Sigmoid colon (tissue), 4 donors: ENCODE data around the gene BTNL2.

Experiments
- EP300 ChIP-seq, 4 donors: sonication (generic); formaldehyde crosslinking; IDR thresholded peaks; one replicate each; pipeline ENCODE4 v1.6.1; 2017; ENCODE audit warnings: antibody characterized with exemption in 4 of 4
- POLR2AphosphoS5 ChIP-seq, 4 donors: sonication (generic); formaldehyde crosslinking; IDR thresholded peaks; one replicate each; pipeline ENCODE4 v1.6.1; 2017; ENCODE audit warnings: antibody characterized with exemption in 4 of 4
- TF ChIP-seq, protein P1 (sequence below), 4 experiments: fragments of 450-650 bp in 3 of 4; fragments of 200-600 bp in 1 of 4; IDR thresholded peaks; one replicate each; pipeline ENCODE4 v1.5.1; 2016 to 2019; ENCODE audit warnings: antibody characterized with exemption in 4 of 4, mild to moderate bottlenecking in 3 of 4, moderate library complexity in 2 of 4

DNA sequence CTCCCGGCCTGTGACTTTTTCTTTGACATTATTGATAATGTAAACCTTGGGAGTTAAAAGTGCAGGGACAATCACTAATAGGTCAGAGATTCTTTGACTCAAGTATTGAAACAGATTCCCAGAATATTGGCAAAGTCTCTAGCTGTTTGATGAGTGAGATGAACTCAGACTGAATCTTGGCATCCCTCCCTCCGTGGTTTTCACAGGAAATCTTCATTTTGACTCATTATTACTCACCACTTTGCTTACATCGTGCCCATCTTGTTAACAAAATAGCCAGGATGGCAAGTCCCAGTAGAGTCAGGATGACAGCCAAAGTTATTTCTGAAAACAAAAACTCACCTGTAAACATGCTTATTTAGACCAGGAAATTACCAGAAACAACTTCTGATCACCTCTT is 37.3 kb downstream of the BTNL2 start:
- TF ChIP-seq, protein P1, sequence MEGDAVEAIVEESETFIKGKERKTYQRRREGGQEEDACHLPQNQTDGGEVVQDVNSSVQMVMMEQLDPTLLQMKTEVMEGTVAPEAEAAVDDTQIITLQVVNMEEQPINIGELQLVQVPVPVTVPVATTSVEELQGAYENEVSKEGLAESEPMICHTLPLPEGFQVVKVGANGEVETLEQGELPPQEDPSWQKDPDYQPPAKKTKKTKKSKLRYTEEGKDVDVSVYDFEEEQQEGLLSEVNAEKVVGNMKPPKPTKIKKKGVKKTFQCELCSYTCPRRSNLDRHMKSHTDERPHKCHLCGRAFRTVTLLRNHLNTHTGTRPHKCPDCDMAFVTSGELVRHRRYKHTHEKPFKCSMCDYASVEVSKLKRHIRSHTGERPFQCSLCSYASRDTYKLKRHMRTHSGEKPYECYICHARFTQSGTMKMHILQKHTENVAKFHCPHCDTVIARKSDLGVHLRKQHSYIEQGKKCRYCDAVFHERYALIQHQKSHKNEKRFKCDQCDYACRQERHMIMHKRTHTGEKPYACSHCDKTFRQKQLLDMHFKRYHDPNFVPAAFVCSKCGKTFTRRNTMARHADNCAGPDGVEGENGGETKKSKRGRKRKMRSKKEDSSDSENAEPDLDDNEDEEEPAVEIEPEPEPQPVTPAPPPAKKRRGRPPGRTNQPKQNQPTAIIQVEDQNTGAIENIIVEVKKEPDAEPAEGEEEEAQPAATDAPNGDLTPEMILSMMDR (IDR thresholded peaks at IDR 0.05): no peak
- TF ChIP-seq EP300 (IDR thresholded peaks at IDR 0.05) (no peak), POLR2AphosphoS5 (IDR thresholded peaks at IDR 0.05) (no peak)
